ENCODE results near the gene UGT1A8.

DNA sequence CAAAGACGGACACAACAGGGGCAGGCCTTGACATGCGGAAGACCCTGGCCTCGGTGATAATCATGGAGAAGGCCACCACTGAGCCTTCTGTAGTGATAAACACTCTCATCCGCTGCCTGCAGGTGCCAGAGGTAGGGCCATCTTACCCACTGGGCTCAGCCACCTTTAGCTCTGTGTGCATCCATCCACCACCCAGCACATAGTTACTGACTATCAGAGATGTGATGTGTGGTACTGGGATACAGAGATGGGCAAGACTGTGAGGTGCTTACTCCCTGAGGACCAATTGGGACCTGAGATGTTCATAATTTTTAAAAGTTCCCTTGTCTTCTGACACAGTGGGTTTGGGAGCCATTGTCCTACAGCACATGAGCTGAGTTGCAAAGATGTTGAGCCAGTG is 162.3 kb downstream of the UGT1A8 start:
- TF ChIP-seq, protein P1, sequence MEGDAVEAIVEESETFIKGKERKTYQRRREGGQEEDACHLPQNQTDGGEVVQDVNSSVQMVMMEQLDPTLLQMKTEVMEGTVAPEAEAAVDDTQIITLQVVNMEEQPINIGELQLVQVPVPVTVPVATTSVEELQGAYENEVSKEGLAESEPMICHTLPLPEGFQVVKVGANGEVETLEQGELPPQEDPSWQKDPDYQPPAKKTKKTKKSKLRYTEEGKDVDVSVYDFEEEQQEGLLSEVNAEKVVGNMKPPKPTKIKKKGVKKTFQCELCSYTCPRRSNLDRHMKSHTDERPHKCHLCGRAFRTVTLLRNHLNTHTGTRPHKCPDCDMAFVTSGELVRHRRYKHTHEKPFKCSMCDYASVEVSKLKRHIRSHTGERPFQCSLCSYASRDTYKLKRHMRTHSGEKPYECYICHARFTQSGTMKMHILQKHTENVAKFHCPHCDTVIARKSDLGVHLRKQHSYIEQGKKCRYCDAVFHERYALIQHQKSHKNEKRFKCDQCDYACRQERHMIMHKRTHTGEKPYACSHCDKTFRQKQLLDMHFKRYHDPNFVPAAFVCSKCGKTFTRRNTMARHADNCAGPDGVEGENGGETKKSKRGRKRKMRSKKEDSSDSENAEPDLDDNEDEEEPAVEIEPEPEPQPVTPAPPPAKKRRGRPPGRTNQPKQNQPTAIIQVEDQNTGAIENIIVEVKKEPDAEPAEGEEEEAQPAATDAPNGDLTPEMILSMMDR (IDR thresholded peaks at IDR 0.05): no peak
- no peak for TF ChIP-seq POLR2A (IDR thresholded peaks at IDR 0.05)
- no peak for TF ChIP-seq EP300 (IDR thresholded peaks at IDR 0.05; ENCODE audit: low read depth)
